CD4-positive, alpha-beta T cell (primary cell): ENCODE results near the gene NMRK1. TPM values are rescaled to one million over a fixed set of nuclear protein-coding genes. Genes with fewer than 3 reads are reported as not detected.
A peak's percentile ranks its signal among the peaks of the same experiment; 100 is the strongest.

Source experiments
- ATAC-seq: fragments of 200-7000 bp; cut with Tn5 transposase; one replicate; pipeline ENCODE4 v1.10.0; 2022; ENCODE audit warnings: mild to moderate bottlenecking; ENCODE audit not compliant: poor library complexity
- CTCF ChIA-PET: fragments of 350-600 bp; sonication (Branson Sonifier 250); formaldehyde crosslinking; loops from one replicate; lab custom pipeline; 2021; ENCODE audit warnings: antibody characterized with exemption, inconsistent platforms; lab: Charles Lee
- POLR2A ChIA-PET: fragments of 350-600 bp; sonication (Branson Sonifier 250); formaldehyde crosslinking; loops from one replicate; lab custom pipeline; 2021; ENCODE audit warnings: antibody characterized with exemption, inconsistent platforms; lab: Charles Lee
- DNase-seq, 14 experiments: peaks; one replicate each; pipeline ENCODE4 v3.0.0-alpha.2; 2013 to 2020; ENCODE audit warnings: mixed read lengths in 2 of 14
- H3K27ac ChIP-seq, 2 donors: one replicate each; pipeline versions ENCODE4 v1.5.1 to v1.7.0; 2013; ENCODE audit warnings: low read length in 2 of 2, low read depth in 1 of 2, mild to moderate bottlenecking in 1 of 2
- H3K27me3 ChIP-seq, 2 experiments: 1 replicate in 1 of 2; 2 replicates in 1 of 2; pipeline versions ENCODE4 v1.6.1 to v1.7.0; 2013; ENCODE audit warnings: low read length in 2 of 2, control low read depth in 1 of 2, mild to moderate bottlenecking in 1 of 2, moderate library complexity in 1 of 2; ENCODE audit not compliant: insufficient read depth in 2 of 2, control insufficient read depth in 1 of 2
- H3K36me3 ChIP-seq: one replicate; pipeline ENCODE4 v1.6.1; 2013; ENCODE audit warnings: low read length, control low read depth; ENCODE audit not compliant: insufficient read depth
- H3K4me1 ChIP-seq: one replicate; pipeline ENCODE4 v1.6.1; 2013; ENCODE audit warnings: low read length, control low read depth; ENCODE audit not compliant: insufficient read depth
- H3K4me3 ChIP-seq: one replicate; pipeline ENCODE4 v1.5.1; 2013; ENCODE audit warnings: mild to moderate bottlenecking, low read length, moderate library complexity
- H3K9me3 ChIP-seq, 2 experiments: 1 replicate in 1 of 2; 2 replicates in 1 of 2; pipeline versions ENCODE4 v1.6.1 to v1.7.0; 2013; ENCODE audit warnings: low read length in 2 of 2, mild to moderate bottlenecking in 2 of 2, control low read depth in 1 of 2, moderate library complexity in 1 of 2; ENCODE audit not compliant: control insufficient read depth in 1 of 2, insufficient read depth in 1 of 2
- H3K27ac Mint-ChIP-seq: one replicate; pipeline ENCODE4 v1.8.0; 2020; ENCODE audit warnings: mixed read lengths
- H3K27me3 Mint-ChIP-seq: one replicate; pipeline ENCODE4 v1.8.0; 2021; ENCODE audit warnings: mixed read lengths
- H3K36me3 Mint-ChIP-seq: one replicate; pipeline ENCODE4 v1.8.0; 2021; ENCODE audit warnings: low read depth, mixed read lengths
- H3K4me1 Mint-ChIP-seq: one replicate; pipeline ENCODE4 v1.8.0; 2021; ENCODE audit warnings: low read depth, mixed read lengths
- H3K4me3 Mint-ChIP-seq: one replicate; pipeline ENCODE4 v1.8.0; 2020; ENCODE audit warnings: mild to moderate bottlenecking, mixed read lengths
- H3K9me3 Mint-ChIP-seq: one replicate; pipeline ENCODE4 v1.8.0; 2020; ENCODE audit warnings: mixed read lengths
- CTCF ChIP-seq: fragments of 200-600 bp; IDR thresholded peaks from one replicate; pipeline ENCODE4 v1.8.0; 2022; ENCODE audit warnings: antibody characterized with exemption, mild to moderate bottlenecking
- intact Hi-C, 2 experiments: fragments of 100-400 bp; cut with DNase I in 1 of 2; cut with micrococcal nuclease in 1 of 2; formaldehyde crosslinking; loops; one replicate each; pipeline versions ENCODE4 v1.15.1 to v1.9.0; 2023 to 2025; cut with DNase I, micrococcal nuclease
- total RNA-seq, 174 experiments: library from RNA in 2 of 174; stranded (reverse) in 2 of 174; gene quantifications; one replicate each; pipeline ENCODE4 v1.2.3 and lab custom pipeline; 2021 to 2026

Gene NMRK1
- total RNA-seq, 2 experiments from 2014 or later: 45.3 to 46.5 TPM

GRCh38 chr9:75109210-75109839 lies 21.4 kb upstream of the NMRK1 start:
- Mint-ChIP-seq H3K27me3 (no peaks in the 10 kb centered on the region), H3K9me3 (no peaks in the 10 kb centered on the region), H3K27ac (peak overlapping the region; percentile 68), H3K36me3 (peaks cover 36% of the 10 kb centered on the region), H3K4me1 (peaks cover 83% of the 10 kb centered on the region), H3K4me3 (no peak overlapping the region)
- POLR2A ChIA-PET: interaction anchor here (0.7 kb wide), 1 partner anchor 156 kb away, joined by 5 read pairs; no protein-coding TSS in a partner anchor
- TF ChIP-seq CTCF: no peak
- intact Hi-C loops: no loop called here
- Histone ChIP-seq H3K36me3 (no peaks in the 10 kb centered on the region), H3K9me3 (no peaks in the 10 kb centered on the region), H3K27me3 (no peaks in the 10 kb centered on the region), H3K4me1 (peaks cover 26% of the 10 kb centered on the region), H3K27ac (no peak overlapping the region), H3K4me3 (no peak overlapping the region)
- ATAC-seq: no peak
- CTCF ChIA-PET: no interaction called here
- no peak for DNase-seq

DNA sequence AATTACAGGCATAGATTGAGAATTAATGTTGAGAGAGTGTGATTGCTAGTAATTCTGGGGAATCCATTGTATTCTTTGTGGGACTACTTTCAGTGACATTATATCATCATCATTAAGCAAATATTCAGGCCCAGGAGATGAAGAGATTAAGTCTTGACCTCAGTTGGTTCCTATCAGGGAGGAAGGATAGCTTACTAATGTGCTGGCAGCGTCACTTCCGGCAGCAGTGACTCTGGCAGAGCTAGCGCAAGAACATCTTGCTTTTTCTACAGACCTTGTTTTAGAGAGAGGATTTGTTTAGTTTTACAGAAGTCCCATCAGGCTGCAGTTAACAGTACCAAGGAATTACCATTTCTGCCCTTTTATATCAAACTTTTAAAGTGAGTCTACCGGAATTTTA lies 20.6 kb upstream of the NMRK1 start:
- H3K4me3 ChIP-seq: no peak overlapping the region
- ChIA-PET CTCF (no interaction called here), POLR2A (interaction anchor here (0.7 kb wide), 1 partner anchor 155 kb away, joined by 5 read pairs; no protein-coding TSS in a partner anchor)
- H3K27me3 Mint-ChIP-seq: no peaks in the 10 kb centered on the region
- H3K4me1 Mint-ChIP-seq: peaks cover 80% of the 10 kb centered on the region
- no peak overlapping the region for H3K4me3 Mint-ChIP-seq
- peak in 4 of 14 experiments; percentile 32 to 59 (median 51) for DNase-seq
- no peaks in the 10 kb centered on the region for H3K36me3 ChIP-seq
- TF ChIP-seq CTCF: no peak
- H3K36me3 Mint-ChIP-seq: peaks cover 39% of the 10 kb centered on the region
- H3K4me1 ChIP-seq: peaks cover 34% of the 10 kb centered on the region
- H3K9me3 Mint-ChIP-seq: no peaks in the 10 kb centered on the region
- H3K9me3 ChIP-seq: no peaks in the 10 kb centered on the region
- intact Hi-C loops: no loop called here
- peak overlapping the region; percentile 68 for H3K27ac Mint-ChIP-seq
- ATAC-seq: no peak
- H3K27me3 ChIP-seq: no peaks in the 10 kb centered on the region
- no peak overlapping the region for H3K27ac ChIP-seq

GRCh38 chr9:75106857-75107256 lies 18.9 kb upstream of the NMRK1 start:
- Histone ChIP-seq H3K27ac (no peak overlapping the region), H3K9me3 (no peaks in the 10 kb centered on the region), H3K36me3 (peaks cover 9% of the 10 kb centered on the region), H3K4me3 (no peak overlapping the region), H3K27me3 (no peaks in the 10 kb centered on the region), H3K4me1 (peaks cover 35% of the 10 kb centered on the region)
- Mint-ChIP-seq H3K27me3 (no peaks in the 10 kb centered on the region), H3K4me3 (no peak overlapping the region), H3K4me1 (peaks cover 80% of the 10 kb centered on the region), H3K9me3 (no peaks in the 10 kb centered on the region), H3K36me3 (peaks cover 47% of the 10 kb centered on the region), H3K27ac (peak overlapping the region; percentile 80)
- ATAC-seq (no peak), DNase-seq (no peak)
- ChIA-PET CTCF (interaction anchor here (0.7 to 1.5 kb wide), 3 partner anchors 15 to 155 kb away, joined by 3 to 4 read pairs (median 3); partner anchors contain the start of gene C9orf40), POLR2A (no interaction called here)
- TF ChIP-seq CTCF: no peak
- intact Hi-C loops: no loop called here
